HUES64 (cell line): ENCODE measurements around the gene LDLRAD3.

Source experiments
- H3K27ac ChIP-seq: 2 replicates; pipeline ENCODE4 v1.7.0; 2013; ENCODE audit warnings: low read depth, low read length, inconsistent platforms
- H3K27me3 ChIP-seq: 2 replicates; pipeline ENCODE4 v1.6.1; 2013; ENCODE audit warnings: mild to moderate bottlenecking, low read length; ENCODE audit not compliant: insufficient read depth
- H3K36me3 ChIP-seq: 2 replicates; pipeline ENCODE4 v1.6.1; 2013; ENCODE audit warnings: mild to moderate bottlenecking, low read length; ENCODE audit not compliant: insufficient read depth
- H3K4me1 ChIP-seq: 2 replicates; pipeline ENCODE4 v1.6.1; 2013; ENCODE audit warnings: mild to moderate bottlenecking, low read length, moderate library complexity; ENCODE audit not compliant: insufficient read depth
- H3K4me3 ChIP-seq: 2 replicates; pipeline ENCODE4 v1.5.1; 2013; ENCODE audit warnings: mild to moderate bottlenecking, low read length, moderate library complexity
- H3K9ac ChIP-seq: 2 replicates; pipeline ENCODE4 v1.6.1; 2013; ENCODE audit warnings: mild to moderate bottlenecking, low read depth, low read length
- H3K9me3 ChIP-seq: 2 replicates; pipeline ENCODE4 v1.6.1; 2013; ENCODE audit warnings: low read depth, low read length; ENCODE audit not compliant: insufficient read depth
- WGBS: fragments of 150-250, 120-280 bp; methylation state at CpG from one replicate; pipeline ENCODE4 v1.1.7; 2013; ENCODE audit warnings: missing lambda C conversion rate; 5-methylcytosine and 5-hydroxymethylcytosine counted together

LDLRAD3 gene

DNA sequence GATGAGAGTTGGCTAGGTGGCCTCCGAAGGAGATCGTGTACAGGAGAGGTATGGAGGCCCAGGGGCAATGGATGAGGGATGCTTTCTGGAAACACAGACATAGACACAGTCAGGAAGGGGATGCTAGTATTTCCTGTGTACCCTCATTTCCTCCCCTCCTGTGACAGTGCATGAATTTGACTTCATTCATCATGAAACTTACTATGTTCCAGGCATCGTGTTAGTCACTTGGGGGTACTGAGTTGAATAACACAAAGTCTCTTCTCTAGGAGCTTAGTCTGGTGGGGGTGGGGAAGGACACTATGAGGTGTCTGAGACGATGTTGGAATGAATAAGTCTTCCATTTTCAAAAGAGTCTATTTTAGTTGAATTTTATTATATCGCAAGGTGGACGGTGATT is 32.6 kb downstream of the LDLRAD3 start:
- WGBS, result 96% methylated on average over 6 of the region's 6 CpGs
- Histone ChIP-seq H3K9me3 (peaks cover 11% of the 10 kb centered on the region; the same call in 1 of the 2 replicates), H3K27ac (no peak overlapping the region), H3K4me1 (peaks cover 30% of the 10 kb centered on the region), H3K9ac (no peak overlapping the region), H3K36me3 (peaks cover 11% of the 10 kb centered on the region), H3K27me3 (no peaks in the 10 kb centered on the region), H3K4me3 (no peak overlapping the region)

DNA sequence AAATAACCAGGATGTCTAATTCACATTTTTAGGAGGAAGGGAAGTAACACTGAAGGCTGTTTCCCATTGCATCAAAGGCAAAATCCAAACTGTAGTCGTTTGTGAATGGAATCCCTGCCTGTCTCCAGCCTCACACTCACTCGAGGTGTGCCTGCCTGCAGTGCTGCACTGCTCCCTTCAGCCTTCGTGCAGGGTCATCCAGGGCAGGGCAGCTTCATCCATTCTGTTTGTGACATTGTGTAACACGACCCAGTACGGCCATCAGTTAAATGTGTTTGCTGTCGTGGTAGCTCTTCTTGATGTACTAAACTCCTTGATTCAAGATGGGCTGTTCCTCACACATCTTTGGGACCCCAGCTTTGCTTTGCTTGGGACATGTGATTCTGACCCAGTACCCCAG is 34.3 kb downstream of the LDLRAD3 start:
- H3K36me3 ChIP-seq, result peaks cover 11% of the 10 kb centered on the region
- H3K4me1 ChIP-seq, result peaks cover 30% of the 10 kb centered on the region
- no peak overlapping the region for H3K9ac ChIP-seq
- no peak overlapping the region for H3K4me3 ChIP-seq
- no peak overlapping the region for H3K27ac ChIP-seq
- H3K9me3 ChIP-seq, result peaks cover 11% of the 10 kb centered on the region; the same call in 1 of the 2 replicates
- H3K27me3 ChIP-seq, result no peaks in the 10 kb centered on the region
- 41% methylated on average over 6 of the region's 6 CpGs for WGBS

DNA sequence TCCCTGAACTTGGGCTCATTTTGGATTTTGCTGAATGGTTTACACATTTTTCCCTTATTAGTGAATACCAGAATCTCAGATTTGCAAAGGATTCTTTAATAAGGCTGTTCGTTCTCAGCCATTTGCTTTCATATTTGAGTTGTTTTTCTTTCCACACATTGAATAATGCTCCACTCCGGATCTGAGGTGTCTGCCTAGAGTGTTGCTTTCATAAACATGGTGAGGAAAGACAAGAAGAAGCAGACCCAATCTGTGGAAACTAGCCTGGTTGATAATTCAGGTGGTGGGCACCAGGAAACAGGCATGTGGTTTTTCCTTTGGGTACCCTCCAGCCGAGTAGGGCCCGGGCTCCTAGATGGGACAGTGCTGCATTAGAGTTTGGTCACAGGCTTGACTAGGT is 35.0 kb downstream of the LDLRAD3 start:
- WGBS, result 92% methylated on average over 4 of the region's 4 CpGs

DNA sequence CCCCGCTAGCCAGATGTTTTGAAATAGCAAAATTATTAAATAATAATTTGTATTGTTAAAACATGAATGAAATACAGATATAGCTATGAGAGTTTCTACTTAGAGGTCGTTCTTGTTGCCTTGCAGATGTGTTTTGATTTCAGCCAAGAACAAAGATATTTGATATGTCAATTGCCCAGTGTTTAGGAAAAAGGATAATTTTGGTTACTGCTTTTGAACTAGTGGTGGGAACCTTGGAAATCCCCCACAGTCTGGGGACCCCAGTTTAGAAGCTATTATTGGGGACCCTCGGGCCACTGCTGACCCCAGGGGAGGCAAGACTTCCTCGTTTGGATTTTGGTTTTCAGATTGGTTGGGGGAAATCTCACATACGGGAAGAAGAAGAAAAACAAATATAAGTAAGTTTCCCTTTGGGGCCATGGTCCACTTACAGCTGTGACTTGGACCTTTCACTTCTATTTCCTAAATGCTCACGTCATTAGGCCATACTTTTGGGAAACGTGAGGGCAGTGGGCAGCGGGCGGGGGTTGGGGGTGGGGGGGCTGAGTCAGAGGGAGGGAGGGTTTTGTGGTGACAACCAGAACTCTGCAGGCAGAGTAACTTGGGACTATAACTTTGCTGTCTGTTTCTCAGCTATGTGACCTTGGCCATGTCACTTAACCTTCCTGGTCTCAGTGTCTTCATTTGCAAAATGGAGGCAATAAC is 37.0 kb downstream of the LDLRAD3 start:
- Histone ChIP-seq H3K27ac (no peak overlapping the region), H3K9ac (no peak overlapping the region), H3K4me3 (no peak overlapping the region), H3K27me3 (no peaks in the 10 kb centered on the region), H3K36me3 (no peaks in the 10 kb centered on the region), H3K4me1 (peaks cover 30% of the 10 kb centered on the region), H3K9me3 (no peaks in the 10 kb centered on the region)
- WGBS, result 64% methylated on average over 8 of the region's 9 CpGs

More for the DNA sequence above, 35.0 kb downstream of the LDLRAD3 start:
- no peak overlapping the region for H3K9ac ChIP-seq
- peaks cover 11% of the 10 kb centered on the region for H3K36me3 ChIP-seq
- no peaks in the 10 kb centered on the region for H3K27me3 ChIP-seq
- H3K4me3 ChIP-seq, result no peak overlapping the region
- peaks cover 6% of the 10 kb centered on the region; the same call in 1 of the 2 replicates for H3K9me3 ChIP-seq
- H3K27ac ChIP-seq, result no peak overlapping the region
- H3K4me1 ChIP-seq, result peaks cover 30% of the 10 kb centered on the region

- no peak overlapping the region for H3K4me3 ChIP-seq
- H3K4me1 ChIP-seq, result peaks cover 31% of the 10 kb centered on the region
- WGBS, result 83% methylated on average over 7 of the region's 7 CpGs
- H3K27ac ChIP-seq, result no peak overlapping the region; the same call in 1 of the 2 replicates
- no peaks in the 10 kb centered on the region for H3K36me3 ChIP-seq
- H3K9ac ChIP-seq, result no peak overlapping the region
- H3K27me3 ChIP-seq, result no peaks in the 10 kb centered on the region
- H3K9me3 ChIP-seq, result no peaks in the 10 kb centered on the region
Measured at GRCh38 chr11:35981581-35981980, 37.7 kb downstream of the LDLRAD3 start.

GRCh38 chr11:35982061-35982460 is 38.2 kb downstream of the LDLRAD3 start:
- WGBS, result 87% methylated on average over 8 of the region's 8 CpGs
- peaks cover 36% of the 10 kb centered on the region for H3K4me1 ChIP-seq
- H3K27me3 ChIP-seq, result no peaks in the 10 kb centered on the region
- no peak overlapping the region for H3K4me3 ChIP-seq
- no peak overlapping the region for H3K27ac ChIP-seq
- H3K9ac ChIP-seq, result no peak overlapping the region
- H3K36me3 ChIP-seq, result no peaks in the 10 kb centered on the region
- H3K9me3 ChIP-seq, result no peaks in the 10 kb centered on the region

GRCh38 chr11:35983981-35984380 is 40.1 kb downstream of the LDLRAD3 start:
- Histone ChIP-seq H3K4me3 (no peak overlapping the region), H3K4me1 (peaks cover 25% of the 10 kb centered on the region), H3K9me3 (no peaks in the 10 kb centered on the region), H3K36me3 (no peaks in the 10 kb centered on the region), H3K27me3 (no peaks in the 10 kb centered on the region), H3K27ac (no peak overlapping the region), H3K9ac (no peak overlapping the region)
- WGBS, result no CpG with 5 or more reads among the region's 1 CpG

DNA sequence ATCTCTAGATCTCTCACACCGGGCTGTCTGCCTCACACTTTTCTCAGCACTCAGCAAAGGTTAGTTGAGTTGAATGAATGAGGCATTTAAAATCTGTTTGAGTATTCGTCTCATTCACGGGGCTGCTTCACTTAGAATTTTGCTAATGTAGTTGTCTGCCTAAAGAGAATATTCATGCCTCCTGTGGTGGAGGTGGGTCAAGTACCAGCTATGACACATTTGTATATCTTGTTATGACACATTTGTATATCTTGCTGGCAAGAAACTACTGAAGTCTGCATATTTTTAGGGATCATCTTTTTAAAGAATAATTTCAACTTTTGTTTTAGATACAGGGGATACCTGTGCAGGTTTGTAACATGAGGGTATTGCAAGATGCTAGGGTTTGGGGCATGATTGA is 43.1 kb downstream of the LDLRAD3 start:
- H3K27me3 ChIP-seq, result no peaks in the 10 kb centered on the region
- WGBS, result 48% methylated on average over 3 of the region's 3 CpGs

DNA sequence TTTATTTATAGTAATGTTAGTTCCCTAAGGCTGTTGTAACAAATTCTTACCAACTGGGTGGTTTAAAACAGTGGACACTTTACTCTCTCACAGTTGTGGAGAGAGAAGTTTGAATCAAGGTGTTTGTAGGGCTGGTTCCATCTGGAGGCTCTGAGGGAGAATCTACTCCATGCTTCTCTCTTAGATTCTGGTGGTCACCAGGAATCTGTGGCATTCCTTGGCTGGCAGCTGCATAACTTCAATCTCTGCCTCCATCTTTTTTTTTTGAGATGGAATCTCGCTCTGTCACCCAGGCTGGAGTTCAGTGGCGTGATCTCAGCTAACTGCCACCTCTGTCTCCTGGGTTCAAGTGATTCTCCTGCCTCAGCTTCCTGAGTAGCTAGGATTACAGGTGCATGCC is 46.3 kb downstream of the LDLRAD3 start:
- no peak overlapping the region for H3K9ac ChIP-seq
- 99% methylated on average over 2 of the region's 2 CpGs for WGBS
- H3K27ac ChIP-seq, result no peak overlapping the region
- H3K4me1 ChIP-seq, result peaks cover 31% of the 10 kb centered on the region
- 0 out of 2 replicates have a peak, but pooled peaks cover 5% of the 10 kb centered on the region for H3K9me3 ChIP-seq
- no peaks in the 10 kb centered on the region for H3K27me3 ChIP-seq
- H3K36me3 ChIP-seq, result no peaks in the 10 kb centered on the region
- H3K4me3 ChIP-seq, result no peak overlapping the region

More for the DNA sequence above, 43.1 kb downstream of the LDLRAD3 start:
- H3K9ac ChIP-seq, result no peak overlapping the region
- no peaks in the 10 kb centered on the region for H3K9me3 ChIP-seq
- H3K4me1 ChIP-seq, result peaks cover 23% of the 10 kb centered on the region
- no peaks in the 10 kb centered on the region for H3K36me3 ChIP-seq
- H3K4me3 ChIP-seq, result no peak overlapping the region
- no peak overlapping the region for H3K27ac ChIP-seq

DNA sequence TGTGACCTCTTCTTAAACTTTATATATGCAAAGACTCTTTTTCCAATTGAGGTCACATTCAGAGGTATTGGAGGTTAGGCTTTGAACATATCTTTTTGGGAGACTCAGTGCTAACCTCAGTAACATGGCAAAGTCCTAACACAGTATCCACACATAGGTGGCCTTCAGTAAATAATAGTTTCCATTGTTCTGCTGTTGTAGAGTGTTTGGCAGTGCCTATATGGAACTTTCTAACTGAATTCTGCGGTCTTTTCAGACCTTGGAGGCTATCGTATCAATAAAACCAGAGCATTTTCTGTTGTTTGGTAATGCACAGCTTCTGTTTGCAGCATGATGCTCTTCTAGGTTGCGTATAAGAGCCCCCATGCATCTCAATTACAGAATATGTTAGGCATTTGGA is 47.0 kb downstream of the LDLRAD3 start:
- no peaks in the 10 kb centered on the region for H3K36me3 ChIP-seq
- H3K27ac ChIP-seq, result no peak overlapping the region
- no peak overlapping the region for H3K4me3 ChIP-seq
- H3K4me1 ChIP-seq, result peaks cover 31% of the 10 kb centered on the region
- H3K9me3 ChIP-seq, result 0 out of 2 replicates have a peak, but pooled peaks cover 5% of the 10 kb centered on the region
- H3K9ac ChIP-seq, result no peak overlapping the region
- WGBS, result 96% methylated on average over 3 of the region's 3 CpGs
- H3K27me3 ChIP-seq, result no peaks in the 10 kb centered on the region

DNA sequence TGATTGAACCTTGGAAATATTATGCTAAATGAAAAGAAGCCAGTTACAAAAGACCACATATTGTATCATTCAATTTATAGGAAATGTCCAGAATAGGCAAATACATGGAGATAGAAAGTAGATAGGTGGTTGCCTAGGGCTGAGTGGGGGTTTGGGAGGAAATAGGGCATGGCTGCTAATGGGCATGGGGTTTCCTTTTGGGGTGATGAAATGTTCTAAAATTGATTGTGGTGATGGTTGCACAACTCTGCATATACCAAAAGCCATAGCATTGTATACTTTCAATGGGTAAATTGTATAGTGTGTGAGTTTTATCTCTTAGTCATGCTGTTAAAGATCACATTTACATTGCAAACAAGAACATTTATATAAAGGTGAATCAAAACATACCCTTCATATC is 48.7 kb downstream of the LDLRAD3 start:
- H3K27ac ChIP-seq, result no peak overlapping the region
- H3K36me3 ChIP-seq, result no peaks in the 10 kb centered on the region
- no peak overlapping the region for H3K9ac ChIP-seq
- H3K4me3 ChIP-seq, result no peak overlapping the region
- H3K4me1 ChIP-seq, result peaks cover 22% of the 10 kb centered on the region
- no peaks in the 10 kb centered on the region for H3K27me3 ChIP-seq
- 0 out of 2 replicates have a peak, but pooled peaks cover 5% of the 10 kb centered on the region for H3K9me3 ChIP-seq
